Parathyroid adenoma (tissue), 2 donors: ENCODE measurements around the gene DGLUCY.

Experiments
- H2AFZ ChIP-seq: fragments of 300-600 bp; sonication (generic); one replicate; pipeline ENCODE4 v1.7.0; 2017; ENCODE audit warnings: antibody characterized with exemption, mild to moderate bottlenecking
- H3K27ac ChIP-seq: fragments of 300-600 bp; sonication (generic); one replicate; pipeline ENCODE4 v1.7.0; 2017
- H3K27me3 ChIP-seq: fragments of 300-600 bp; sonication (generic); one replicate; pipeline ENCODE4 v1.7.0; 2017; ENCODE audit warnings: low read length; ENCODE audit not compliant: control insufficient read depth, insufficient read depth
- H3K36me3 ChIP-seq: fragments of 300-600 bp; sonication (generic); one replicate; pipeline ENCODE4 v1.7.0; 2017; ENCODE audit warnings: low read length; ENCODE audit not compliant: control insufficient read depth, insufficient read depth
- H3K4me1 ChIP-seq: fragments of 300-600 bp; sonication (generic); one replicate; pipeline ENCODE4 v1.7.0; 2017; ENCODE audit warnings: control low read depth
- H3K4me2 ChIP-seq: fragments of 300-600 bp; sonication (generic); one replicate; pipeline ENCODE4 v1.7.0; 2017; ENCODE audit warnings: low read length
- H3K4me3 ChIP-seq: fragments of 300-600 bp; sonication (generic); one replicate; pipeline ENCODE4 v1.7.0; 2017; ENCODE audit warnings: low read depth, low read length
- H3K79me2 ChIP-seq: fragments of 300-600 bp; sonication (generic); one replicate; pipeline ENCODE4 v1.7.0; 2017; ENCODE audit warnings: control low read depth
- H3K9ac ChIP-seq: fragments of 300-600 bp; sonication (generic); one replicate; pipeline ENCODE4 v1.7.0; 2017; ENCODE audit warnings: mild to moderate bottlenecking
- H3K9me3 ChIP-seq: fragments of 300-600 bp; sonication (generic); one replicate; pipeline ENCODE4 v1.7.0; 2017; ENCODE audit warnings: low read length; ENCODE audit not compliant: control insufficient read depth
- CTCF ChIP-seq: fragments of 300-600 bp; sonication (generic); IDR thresholded peaks from one replicate; pipeline ENCODE4 v1.7.0; 2017; ENCODE audit warnings: antibody characterized with exemption, mild to moderate bottlenecking
- donor health status: primary hyperparathyroidism.

Gene DGLUCY

DNA sequence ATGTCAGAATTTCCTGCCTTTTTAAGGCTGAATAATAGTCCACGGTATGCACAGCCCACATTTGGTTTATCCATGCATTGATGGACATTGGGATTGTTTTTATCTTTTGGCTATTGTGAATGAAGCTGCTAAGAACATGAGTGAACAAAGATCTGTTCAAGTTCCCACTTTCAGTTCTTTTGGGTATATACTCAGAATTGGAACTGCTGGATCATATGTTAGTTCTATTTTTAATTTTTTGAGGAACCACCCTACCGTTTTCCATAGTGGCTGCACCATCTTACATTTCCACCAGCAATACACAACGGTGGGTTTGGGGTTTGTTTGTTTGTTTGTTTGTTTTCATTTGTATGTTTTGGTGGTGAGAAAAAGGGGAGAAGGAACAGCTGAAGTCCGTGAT is 124.2 kb downstream of the DGLUCY start:
- Histone ChIP-seq H3K36me3 (no peaks in the 10 kb centered on the region), H3K79me2 (no peaks in the 10 kb centered on the region), H2AFZ (no peak overlapping the region), H3K9me3 (no peaks in the 10 kb centered on the region), H3K4me1 (no peaks in the 10 kb centered on the region), H3K9ac (no peak overlapping the region), H3K27ac (no peak overlapping the region), H3K4me2 (no peak overlapping the region), H3K4me3 (no peak overlapping the region), H3K27me3 (no peaks in the 10 kb centered on the region)
- TF ChIP-seq CTCF = no peak

DNA sequence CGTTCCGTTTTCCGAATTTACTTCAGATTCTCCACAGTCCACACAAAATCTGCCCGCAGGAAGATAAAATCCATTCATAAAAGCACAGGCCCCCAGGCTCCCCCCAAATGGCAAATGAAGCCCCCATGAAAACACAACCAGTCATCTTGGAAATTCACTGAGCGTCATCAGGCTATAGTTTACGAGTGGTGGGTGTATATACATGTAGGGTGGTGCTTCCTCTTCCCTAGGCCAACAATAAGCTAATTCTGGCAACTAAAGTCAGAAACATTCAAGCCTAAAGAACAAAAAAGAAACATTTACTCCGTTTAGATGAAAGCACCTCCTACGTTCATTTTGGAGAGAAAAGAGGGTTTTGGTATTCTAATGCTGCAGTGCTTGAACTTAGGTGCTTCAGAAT is 124.8 kb downstream of the DGLUCY start:
- Histone ChIP-seq H3K4me3 (no peak overlapping the region), H3K4me2 (no peak overlapping the region), H3K9me3 (no peaks in the 10 kb centered on the region), H3K79me2 (no peaks in the 10 kb centered on the region), H3K27ac (no peak overlapping the region), H3K9ac (no peak overlapping the region), H3K27me3 (no peaks in the 10 kb centered on the region), H2AFZ (no peak overlapping the region), H3K36me3 (no peaks in the 10 kb centered on the region), H3K4me1 (no peaks in the 10 kb centered on the region)
- TF ChIP-seq CTCF = no peak

DNA sequence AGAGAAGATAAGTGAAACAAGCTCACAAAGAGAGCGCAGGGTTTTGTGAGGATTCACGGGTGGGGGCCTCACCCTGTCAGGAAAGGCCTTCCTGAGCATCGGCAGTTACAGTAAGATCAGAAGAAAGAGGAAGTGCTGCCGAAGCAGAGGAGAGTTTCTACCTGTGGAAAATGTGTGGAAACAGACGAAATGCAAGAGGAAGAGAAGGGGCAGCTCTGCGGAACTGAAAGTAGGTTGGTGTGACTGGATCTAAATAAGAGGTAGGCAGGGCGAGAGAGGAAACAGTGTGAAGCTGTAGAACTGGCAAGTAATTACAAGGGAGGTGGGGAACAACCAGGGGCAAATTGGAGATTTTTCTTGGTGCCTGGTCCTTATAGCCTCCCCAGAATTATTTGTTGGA is 128.0 kb downstream of the DGLUCY start:
- Histone ChIP-seq H3K9ac (no peak overlapping the region), H3K27ac (no peak overlapping the region), H3K36me3 (no peaks in the 10 kb centered on the region), H3K79me2 (no peaks in the 10 kb centered on the region), H3K4me2 (no peak overlapping the region), H3K4me3 (no peak overlapping the region), H3K4me1 (no peaks in the 10 kb centered on the region), H2AFZ (no peak overlapping the region), H3K9me3 (no peaks in the 10 kb centered on the region), H3K27me3 (no peaks in the 10 kb centered on the region)
- no peak for TF ChIP-seq CTCF

- H3K4me3 ChIP-seq = no peak overlapping the region
Observed at GRCh38 chr14:91242635-91243034, 128.8 kb downstream of the DGLUCY start.

More at GRCh38 chr14:91242635-91243034, 128.8 kb downstream of the DGLUCY start:
- Histone ChIP-seq H3K9me3 (no peaks in the 10 kb centered on the region), H3K79me2 (no peaks in the 10 kb centered on the region), H3K27me3 (no peaks in the 10 kb centered on the region), H2AFZ (no peak overlapping the region), H3K4me2 (no peak overlapping the region), H3K9ac (no peak overlapping the region), H3K36me3 (no peaks in the 10 kb centered on the region), H3K4me1 (no peaks in the 10 kb centered on the region), H3K27ac (no peak overlapping the region)
- TF ChIP-seq CTCF = no peak
